ENCODE data around the gene METTL21C.

DNA sequence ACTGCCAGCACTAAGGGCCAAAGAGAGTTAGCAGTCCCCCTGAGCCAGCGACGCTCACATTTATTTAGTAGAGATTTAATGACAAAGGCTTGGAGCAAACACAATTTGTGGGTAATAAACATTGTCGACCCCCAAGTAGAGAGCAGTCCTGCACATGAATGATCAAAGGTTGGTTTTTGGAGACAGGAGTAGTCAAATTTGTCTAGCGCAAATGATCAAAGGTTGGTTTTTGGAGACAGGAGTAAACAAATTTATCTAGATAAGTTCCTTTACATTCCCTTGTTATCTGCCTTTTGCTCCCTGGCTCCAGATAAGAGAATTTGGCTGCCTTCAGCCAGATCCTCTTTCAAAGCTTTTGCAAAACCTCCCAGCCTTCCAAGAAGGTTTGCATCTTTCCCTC lies 26.9 kb downstream of the METTL21C start:
- no peak for TF ChIP-seq EZH2 (IDR thresholded peaks at IDR 0.05; ENCODE audit: low read depth)
- TF ChIP-seq, protein P1, sequence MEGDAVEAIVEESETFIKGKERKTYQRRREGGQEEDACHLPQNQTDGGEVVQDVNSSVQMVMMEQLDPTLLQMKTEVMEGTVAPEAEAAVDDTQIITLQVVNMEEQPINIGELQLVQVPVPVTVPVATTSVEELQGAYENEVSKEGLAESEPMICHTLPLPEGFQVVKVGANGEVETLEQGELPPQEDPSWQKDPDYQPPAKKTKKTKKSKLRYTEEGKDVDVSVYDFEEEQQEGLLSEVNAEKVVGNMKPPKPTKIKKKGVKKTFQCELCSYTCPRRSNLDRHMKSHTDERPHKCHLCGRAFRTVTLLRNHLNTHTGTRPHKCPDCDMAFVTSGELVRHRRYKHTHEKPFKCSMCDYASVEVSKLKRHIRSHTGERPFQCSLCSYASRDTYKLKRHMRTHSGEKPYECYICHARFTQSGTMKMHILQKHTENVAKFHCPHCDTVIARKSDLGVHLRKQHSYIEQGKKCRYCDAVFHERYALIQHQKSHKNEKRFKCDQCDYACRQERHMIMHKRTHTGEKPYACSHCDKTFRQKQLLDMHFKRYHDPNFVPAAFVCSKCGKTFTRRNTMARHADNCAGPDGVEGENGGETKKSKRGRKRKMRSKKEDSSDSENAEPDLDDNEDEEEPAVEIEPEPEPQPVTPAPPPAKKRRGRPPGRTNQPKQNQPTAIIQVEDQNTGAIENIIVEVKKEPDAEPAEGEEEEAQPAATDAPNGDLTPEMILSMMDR (conservative IDR thresholded peaks at IDR 0.05): no peak
